Effector CD8-positive, alpha-beta T cell (primary cell): Measurements from ENCODE around the gene TMEM120B.

Experiments used
- DNase-seq: peaks from one replicate; lab custom pipeline; 2025; lab: John Stamatoyannopoulos, UW

Gene TMEM120B

DNA sequence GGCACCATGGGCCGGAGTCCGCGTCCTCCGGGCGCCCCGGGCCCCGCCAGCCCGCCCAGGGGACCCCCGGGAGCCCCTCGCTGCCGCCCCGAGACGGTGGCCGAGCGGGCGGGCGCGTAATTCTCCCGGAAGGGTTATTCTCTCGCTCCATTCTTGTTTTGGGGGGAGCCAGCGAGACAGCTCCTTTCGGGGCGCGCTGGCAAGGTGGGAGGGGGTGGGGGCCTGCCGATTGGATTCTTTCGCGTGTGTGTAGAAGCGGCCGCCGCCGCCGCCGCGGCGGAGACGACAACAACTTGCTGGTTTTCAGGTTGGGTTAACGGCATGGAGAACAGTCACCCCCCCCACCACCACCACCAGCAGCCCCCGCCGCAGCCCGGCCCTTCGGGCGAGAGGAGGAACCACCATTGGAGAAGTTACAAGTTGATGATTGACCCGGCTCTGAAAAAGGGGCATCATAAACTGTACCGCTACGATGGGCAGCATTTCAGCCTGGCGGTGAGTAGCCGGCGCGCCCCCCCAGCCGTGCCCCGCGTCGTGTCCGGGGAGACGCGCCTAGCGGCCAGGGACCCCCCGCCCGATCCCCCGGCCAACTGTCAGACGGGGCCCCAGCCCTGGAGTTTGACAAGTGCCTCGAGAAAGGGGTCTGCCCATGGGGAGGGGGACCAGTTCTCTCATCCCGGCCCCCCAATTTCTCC, 92.0 kb downstream of the TMEM120B start:
- DNase-seq = peak; percentile 43

DNA sequence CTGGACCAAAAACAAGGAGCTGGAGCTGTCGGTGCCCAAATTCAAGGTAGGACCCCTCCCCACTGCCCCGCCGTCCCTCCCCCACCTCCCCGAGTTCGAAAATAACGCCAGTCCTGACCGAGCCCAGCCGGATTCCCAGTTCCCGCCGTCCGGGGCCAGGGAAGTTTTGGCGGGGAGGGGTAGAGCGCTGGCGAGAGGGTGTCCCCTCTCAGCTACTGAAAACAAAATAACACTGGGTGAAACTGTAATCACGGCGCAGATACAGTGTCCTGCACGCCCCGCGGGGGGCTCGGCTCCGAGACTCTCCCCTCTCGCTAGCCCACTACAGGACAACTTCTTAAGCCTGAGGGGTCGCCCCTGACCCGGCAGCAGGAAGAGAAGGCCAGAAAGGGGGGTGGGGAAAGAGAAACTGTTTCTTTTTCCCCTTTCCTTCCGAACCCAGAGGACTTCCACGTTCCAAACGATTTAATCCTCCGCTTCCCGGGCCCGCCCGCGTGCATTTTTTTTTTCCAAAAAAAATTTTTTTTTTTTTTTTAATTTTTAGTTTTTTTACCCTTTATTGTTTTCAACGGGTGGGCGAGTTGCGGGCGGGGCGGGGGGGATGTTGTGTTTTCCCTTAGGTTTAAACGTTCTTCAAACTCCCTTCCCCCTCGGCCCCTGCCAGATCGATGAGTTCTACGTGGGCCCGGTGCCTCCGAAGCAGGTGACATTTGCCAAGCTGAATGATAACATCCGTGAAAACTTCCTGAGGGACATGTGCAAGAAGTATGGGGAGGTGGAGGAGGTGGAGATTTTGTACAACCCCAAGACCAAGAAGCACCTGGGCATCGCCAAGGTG, 92.8 kb downstream of the TMEM120B start:
- DNase-seq = no peak

DNA sequence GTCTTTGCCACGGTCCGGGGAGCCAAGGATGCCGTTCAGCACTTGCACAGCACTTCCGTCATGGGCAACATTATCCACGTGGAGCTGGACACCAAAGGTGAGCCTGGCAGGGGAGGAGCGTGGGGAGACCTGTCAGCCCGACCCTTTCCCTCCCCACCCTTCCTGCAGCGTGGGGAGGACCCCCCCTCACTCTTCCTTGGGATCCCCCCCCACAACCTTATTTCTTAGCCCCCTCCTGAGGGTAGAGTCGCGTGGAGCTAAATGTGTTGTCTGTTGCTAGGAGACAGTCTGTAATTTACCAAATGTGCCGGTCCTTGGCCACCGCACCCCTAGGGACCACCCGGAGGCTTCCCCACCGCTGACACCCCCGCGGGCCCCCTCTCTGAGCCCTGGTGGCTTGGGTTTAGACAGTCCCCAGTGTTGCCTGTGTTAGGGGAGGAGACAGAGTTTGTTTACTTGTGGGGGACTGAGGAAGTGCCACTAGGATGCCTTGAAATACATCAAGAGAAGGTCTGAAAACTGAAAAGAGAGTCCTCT, 93.5 kb downstream of the TMEM120B start:
- no peak for DNase-seq

DNA sequence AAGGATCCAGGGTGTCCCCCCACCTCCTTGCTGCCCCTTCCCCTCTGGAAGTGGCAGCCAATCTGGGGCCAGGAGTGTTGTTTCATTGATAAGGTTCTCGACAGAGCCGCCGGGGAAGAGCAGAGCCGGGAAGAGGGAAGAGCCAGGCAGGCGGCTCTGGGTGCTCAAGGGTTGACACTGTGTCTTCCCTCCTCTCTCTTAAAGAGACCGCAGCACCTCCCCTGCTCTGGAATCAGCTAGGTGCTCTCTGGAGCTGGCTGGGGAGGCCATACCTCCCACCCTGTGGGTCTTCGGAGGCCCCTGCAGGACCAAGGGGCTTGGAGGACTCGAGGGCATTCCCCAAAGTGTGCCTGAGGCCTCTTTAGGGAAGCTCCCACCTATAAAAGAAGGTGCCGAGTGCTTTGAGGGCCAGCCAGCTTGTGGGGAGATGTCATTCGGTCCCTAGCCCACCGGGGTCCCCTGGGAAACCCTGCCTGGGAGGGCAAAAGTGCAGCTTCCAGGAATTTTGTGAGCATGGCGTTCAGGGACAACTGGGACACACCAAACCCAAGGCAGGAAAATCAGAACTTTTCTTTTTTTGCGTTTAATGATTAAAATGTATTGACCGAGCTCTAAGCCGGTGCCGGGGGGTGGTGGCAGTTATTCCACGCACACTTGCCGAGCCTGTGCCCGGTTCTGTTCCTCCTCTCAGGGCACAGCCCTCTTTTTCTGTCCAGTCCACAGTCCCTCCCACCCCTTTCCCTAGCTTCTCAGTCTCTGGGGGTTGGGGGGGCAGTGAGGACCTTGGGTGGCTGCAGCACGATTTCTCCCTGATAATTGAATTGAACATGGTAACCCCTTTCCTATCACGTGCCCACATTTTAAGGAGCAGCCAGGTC, 94.2 kb downstream of the TMEM120B start:
- DNase-seq = no peak

DNA sequence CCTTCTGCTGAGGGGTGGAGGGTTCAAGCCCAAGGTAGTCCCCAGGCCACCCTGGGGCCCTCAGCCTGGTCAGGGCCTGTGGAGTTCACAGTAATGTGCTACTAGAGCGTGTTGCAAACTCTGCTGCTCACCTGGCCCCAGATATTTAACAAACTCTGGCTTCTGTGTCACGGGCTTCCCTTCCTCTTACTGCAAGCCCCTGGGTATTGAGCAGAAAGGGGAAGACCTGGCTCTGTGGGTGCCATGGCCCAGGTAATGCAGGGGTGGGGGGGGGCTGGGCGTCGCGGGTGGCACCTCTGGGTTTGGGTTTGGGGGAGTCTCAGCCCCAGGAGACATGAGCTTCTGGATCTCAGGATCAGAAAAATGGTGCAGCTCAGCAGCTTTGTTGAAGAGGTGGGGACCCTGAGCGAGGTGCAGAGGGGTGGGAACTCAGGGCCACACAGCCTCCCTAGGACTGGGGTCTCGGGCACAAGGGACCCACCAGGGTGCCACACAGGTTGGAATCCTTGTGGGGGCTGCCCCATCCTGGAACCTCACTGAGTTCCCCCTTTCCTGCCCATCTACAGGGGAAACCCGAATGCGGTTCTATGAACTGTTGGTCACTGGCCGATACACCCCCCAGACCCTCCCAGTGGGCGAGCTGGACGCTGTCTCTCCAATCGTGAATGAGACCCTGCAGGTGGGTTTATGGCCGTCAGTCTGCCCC, 95.2 kb downstream of the TMEM120B start:
- DNase-seq = no peak

DNA sequence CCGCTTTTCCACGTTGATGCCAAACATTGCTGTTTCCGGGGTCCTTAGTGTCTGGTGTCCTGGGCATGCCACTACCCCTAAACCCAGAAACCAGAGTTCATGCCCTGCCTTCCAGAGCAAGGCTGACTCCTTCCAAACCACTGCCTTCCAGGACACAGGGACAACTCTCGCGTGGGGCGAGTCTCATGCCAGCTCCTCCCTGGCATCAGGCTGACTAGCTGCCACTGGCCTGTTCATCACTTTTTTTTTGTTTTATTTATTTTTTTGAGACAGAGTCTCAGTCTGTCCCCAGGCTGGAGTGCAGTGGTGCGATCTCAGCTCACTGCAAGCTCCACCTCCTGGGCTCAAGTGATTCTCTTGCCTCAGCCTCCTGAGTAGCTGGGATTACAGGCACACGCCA, 96.1 kb downstream of the TMEM120B start:
- no peak for DNase-seq

DNA sequence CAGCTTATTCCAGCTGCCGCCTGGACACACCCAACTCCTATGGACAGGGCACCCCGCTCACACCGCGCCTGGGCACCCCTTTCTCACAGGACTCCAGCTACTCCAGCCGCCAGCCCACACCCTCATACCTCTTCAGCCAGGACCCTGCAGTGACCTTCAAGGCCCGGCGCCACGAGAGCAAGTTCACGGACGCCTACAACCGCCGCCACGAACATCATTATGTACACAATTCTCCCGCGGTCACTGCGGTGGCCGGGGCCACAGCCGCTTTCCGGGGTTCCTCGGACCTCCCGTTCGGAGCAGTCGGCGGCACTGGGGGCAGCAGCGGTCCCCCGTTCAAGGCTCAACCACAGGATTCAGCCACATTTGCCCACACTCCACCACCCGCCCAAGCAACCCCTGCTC, 97.2 kb downstream of the TMEM120B start:
- DNase-seq = no peak

DNA sequence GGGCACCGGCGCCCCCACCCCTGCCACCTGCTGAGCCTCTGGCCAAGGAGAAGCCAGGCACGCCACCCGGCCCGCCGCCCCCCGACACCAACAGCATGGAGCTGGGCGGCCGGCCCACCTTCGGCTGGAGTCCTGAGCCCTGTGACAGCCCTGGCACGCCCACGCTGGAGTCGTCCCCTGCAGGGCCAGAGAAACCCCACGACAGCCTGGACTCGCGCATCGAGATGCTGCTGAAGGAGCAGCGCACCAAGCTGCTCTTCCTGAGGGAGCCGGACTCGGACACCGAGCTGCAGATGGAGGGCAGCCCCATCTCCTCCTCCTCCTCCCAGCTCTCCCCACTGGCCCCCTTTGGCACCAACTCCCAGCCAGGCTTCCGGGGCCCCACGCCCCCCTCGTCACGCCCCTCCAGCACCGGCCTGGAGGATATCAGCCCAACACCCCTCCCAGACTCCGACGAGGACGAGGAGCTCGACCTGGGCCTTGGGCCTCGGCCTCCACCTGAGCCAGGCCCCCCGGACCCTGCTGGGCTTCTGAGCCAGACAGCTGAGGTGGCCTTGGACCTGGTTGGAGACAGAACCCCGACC, 97.8 kb downstream of the TMEM120B start:
- no peak for DNase-seq

DNA sequence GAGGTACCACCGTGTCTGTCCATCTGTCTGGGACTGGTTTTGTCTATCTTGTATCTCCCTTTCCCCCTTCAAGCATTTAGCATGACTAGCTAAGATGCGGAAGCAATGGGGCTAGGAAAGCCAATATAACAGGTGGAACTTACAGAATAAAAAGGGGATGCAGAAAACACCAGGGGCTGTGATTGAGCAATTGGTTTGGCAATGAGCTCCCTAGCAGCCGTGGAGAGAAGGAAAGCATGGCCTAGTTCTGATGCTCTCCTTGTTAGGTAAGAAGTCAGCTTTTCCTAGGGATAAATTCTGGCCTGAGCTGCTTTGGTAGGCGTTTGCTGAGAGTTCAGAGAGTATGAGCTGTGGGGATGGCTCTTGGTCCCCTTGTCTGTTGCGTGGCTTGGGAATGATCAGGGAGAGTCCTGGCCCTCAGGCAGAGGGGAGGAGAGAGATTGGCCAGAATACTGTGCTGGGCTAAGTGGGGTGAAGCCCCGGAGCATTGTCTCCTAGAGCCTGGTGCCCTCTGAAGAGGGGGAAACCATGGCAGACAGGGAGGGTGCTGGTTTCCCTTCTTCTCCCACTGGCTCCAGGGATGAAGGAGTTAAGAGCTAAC, 98.4 kb downstream of the TMEM120B start:
- no peak for DNase-seq

DNA sequence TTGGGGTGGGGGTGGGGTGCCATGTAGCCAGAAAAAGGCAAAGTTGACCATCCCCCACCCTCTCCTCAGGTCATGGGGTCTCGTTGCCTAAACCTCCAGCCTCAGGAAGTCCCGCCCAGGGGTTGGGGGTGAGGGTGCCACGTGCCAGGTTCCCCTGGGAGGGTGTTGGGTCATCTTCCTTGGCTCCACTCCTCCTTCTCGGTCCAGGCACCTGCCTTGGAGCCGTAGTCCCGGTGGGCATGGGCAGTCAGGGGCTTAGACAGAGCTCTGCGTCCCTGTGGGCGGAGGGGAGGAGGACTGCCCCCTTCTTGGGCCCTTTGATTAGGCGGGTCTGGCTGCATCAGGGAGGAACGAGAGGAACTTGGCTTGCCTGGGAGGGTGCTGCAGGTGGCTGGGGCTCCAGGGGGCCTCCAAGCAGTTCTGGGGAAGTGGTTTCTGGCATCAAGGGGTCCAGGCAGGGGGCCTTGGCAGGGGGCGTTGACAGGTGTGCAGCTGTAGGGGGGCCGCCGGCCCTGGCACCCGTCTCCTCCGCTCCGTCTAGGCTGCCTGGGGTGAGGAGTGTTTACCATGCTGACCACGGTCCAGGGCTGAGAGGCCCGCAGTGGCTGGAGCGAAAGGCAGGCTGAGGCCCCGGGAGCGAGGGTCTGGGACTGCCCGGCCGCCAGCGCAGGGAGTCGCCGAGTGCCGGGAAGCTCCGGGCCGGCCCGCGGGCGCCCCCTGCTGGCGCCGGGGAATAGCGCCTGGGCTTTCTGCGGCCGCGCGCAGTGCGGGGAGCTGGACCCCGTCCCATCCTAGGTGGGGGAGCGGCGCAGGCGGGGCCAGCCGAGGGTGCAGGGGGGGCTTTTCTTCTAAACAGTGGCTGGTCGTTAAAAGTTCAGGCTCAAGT, 99.1 kb downstream of the TMEM120B start:
- DNase-seq = peak; percentile 59

DNA sequence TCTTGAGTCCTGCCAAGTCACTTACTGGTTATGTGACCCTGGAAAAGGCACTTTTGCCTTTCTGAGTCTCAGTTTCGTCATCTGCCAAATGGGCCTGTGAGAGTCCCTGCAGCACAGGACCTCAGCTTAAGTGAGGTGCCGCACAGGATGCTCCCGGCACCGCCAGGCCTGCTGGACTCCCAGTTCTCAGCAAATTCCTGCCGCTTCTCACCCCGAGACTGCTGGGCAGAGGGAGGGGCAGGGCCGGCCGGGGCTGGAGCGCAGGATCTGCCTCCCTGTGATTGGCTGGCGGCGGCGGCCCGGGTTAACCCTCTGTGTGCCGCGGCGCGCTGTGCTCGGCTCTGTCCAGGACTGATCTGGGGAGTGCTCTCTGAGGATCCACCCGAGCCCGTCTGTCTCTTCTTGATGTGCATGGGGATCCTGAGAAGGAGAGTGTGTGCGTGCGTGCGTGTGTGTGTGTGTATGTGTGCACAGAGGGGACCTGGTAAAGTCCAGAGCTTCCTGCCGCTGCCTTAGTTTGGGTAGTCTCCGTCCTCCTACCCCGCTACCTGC, 99.8 kb downstream of the TMEM120B start:
- no peak for DNase-seq

DNA sequence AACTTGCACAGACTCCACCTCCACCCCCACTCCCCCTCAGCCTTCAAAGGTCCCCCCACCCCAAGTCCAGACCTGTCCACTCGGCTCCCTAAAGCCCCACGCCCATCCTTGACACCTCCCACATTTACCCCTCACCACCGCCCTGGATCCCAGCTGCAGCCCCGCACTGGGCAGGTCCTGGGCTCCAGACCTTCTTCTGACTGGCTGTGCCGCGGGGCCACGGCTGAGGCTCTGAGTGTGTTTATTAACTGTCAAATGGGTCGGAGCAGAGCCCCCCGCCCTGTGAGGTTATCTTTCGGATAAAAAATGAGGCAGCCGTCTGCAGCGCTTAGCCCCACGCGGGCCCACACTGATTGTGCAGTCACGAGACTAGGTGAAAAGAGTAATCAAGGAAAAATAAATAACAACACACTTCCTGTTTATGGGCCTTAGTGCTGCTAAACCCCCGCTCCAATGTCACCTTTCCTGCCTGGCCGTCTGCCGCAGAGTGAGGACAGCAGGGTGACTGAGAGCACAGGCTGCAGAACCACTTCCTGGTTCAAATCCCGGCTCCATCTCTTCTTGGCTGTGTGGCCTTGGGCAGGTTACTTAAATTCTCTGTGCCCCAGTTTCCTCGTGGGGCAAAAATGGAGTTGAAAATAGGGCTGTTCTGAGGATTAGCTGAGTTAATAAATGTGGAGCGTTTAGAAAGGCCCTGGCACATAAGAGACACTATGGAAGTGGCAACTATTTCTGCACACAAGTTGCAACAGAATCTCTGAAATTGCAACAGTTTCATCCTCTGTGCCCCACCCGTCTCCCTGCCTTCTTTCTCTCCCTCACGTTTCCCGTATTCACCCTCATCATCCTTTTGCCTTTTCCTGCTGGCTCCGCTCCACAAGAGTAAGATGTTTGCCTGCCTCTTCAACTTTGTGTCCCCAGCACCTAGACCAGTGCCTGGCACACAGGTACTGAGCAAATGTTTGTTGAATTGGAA, 100.7 kb downstream of the TMEM120B start:
- no peak for DNase-seq

DNA sequence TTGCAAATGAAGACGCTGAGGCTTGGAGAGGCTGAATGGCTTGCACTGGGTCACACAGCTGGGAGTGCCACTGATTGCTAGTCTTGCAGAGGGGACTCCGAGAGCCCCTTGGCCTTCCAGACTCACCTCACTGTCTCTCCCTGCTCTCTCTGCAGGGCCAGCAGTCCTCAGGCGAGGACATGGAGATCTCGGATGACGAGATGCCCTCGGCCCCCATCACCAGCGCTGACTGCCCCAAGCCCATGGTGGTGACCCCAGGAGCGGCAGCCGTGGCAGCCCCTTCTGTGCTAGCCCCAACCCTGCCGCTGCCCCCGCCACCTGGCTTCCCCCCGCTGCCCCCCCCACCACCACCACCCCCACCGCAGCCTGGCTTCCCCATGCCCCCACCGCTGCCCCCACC, 101.4 kb downstream of the TMEM120B start:
- no peak for DNase-seq

DNA sequence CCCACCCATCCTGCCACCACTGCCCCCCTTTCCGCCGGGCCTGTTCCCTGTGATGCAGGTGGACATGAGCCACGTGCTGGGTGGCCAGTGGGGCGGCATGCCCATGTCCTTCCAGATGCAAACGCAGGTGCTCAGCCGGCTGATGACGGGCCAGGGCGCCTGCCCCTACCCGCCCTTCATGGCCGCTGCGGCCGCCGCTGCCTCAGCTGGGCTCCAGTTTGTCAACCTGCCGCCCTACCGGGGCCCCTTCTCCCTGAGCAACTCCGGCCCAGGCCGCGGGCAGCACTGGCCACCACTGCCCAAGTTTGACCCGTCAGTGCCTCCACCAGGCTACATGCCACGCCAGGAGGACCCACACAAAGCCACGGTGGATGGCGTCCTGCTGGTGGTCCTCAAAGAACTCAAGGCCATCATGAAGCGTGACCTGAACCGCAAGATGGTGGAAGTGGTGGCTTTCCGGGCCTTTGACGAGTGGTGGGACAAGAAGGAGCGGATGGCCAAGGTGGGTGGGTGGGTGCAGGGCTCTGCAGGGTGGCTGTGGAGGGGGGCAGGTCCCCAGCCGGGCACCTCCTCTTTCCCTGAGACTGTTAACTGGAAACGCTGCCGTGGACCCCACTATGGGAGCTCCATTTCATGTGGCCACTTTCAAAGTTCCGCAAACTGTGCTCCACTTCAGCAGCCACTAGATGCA, 102.0 kb downstream of the TMEM120B start:
- DNase-seq = no peak

DNA sequence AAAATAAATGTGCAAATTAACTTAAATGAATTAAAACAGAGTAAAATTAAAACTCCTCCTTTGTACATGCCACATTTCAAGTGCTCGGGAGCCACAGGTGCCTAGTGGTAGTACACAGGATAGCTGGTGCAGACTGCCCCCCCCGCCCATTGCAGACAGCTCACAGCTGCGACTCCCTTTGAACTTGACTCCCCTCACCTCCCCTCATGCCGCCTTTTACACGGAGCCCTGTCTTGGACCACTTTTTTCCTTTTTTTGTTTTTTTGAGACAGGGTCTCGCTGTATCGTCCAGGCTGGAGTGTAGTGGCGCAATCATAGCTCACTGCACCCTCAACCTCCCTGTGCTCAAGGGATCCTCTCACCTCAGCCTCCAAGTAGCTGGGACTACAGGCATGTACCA, 102.7 kb downstream of the TMEM120B start:
- DNase-seq = no peak

DNA sequence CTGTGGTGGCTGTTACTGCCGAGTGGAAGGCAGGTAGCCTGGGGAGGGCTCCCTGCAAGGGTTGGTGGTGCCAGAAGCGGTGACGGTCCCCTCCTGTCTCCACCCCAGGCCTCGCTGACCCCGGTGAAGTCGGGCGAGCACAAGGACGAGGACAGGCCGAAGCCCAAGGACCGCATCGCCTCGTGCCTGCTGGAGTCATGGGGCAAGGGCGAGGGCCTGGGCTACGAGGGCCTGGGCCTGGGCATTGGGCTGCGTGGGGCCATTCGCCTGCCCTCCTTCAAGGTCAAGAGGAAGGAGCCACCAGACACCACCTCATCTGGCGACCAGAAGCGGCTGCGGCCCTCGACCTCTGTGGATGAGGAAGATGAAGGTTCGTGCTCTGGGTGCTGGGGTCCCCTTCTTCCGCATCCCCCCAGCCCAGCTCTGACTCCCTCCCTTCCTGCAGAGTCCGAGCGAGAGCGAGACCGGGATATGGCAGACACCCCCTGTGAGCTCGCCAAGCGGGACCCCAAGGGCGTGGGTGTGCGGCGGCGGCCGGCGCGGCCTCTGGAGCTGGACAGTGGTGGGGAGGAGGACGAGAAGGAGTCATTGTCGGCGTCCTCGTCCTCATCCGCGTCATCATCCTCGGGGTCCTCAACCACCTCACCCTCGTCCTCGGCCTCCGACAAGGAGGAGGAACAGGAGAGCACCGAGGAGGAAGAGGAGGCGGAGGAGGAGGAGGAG, 104.5 kb downstream of the TMEM120B start:
- no peak for DNase-seq

DNA sequence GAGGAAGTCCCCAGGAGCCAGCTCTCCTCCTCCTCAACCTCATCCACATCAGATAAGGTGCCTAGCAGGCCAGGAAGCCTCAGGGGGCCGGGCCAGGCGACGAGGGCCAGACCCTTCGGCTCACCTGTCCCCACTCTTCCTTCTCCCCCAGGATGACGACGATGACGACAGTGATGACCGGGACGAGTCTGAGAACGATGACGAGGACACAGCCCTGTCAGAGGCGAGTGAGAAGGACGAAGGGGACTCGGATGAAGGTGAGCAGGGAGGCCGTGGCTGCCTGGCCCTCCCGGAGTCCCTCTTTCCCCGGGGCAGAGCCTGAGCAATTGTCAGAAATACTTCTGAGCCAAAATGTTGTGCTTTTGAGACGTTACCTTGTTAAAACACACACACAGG, 105.1 kb downstream of the TMEM120B start:
- no peak for DNase-seq
